RPMI7951 (cell line): ENCODE measurements around the gene ETS1. TPM values are rescaled to one million over a fixed set of nuclear protein-coding genes. Genes with fewer than 3 reads are reported as not detected.
"Not testable (repeated sequence)": the region's sequence is repeated elsewhere in the genome, so short reads cannot be mapped to it uniquely, and the experiment has no call there.

ENCODE experiments used
- DNase-seq: peaks from one replicate; pipeline ENCODE4 v3.0.0-alpha.2; 2012; ENCODE audit warnings: low read depth
- total RNA-seq: library from RNA; depleted of rRNA; stranded (reverse); fragments of >200 nt; shearing (Covaris generic); gene quantifications from 2 replicates; pipeline ENCODE4 v1.2.3, GENCODE V29; 2014

The ETS1 gene
- total RNA-seq, 1 experiment from 2014 or later = 40.0 TPM

DNA sequence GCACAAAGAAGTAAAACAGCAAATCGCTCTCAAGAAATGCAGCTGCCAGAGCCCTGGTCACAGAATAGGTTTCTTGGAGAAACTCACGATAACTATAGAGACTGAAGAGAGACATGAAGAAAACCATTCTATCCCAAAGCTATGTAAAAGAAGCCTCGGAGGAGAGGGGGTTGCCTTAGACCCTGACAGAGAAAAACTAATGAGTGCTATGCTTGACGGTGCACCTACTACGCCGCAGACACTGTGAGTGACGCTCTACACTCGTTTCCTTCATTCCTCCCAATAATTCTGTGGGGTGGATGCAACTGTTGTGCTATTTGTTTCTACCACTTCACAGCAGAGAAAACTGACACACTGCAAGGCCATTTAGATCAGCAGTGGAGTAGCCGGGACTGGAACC is 121.8 kb downstream of the ETS1 start:
- no peak for DNase-seq

- DNase-seq = no peak
Observed at GRCh38 chr11:128464878-128465450, 122.4 kb downstream of the ETS1 start.

- DNase-seq = no peak
Observed at GRCh38 chr11:128463979-128464378, 123.4 kb downstream of the ETS1 start.

- peak; percentile 82 for DNase-seq
Observed at GRCh38 chr11:128463371-128463829, 124.0 kb downstream of the ETS1 start.

DNA sequence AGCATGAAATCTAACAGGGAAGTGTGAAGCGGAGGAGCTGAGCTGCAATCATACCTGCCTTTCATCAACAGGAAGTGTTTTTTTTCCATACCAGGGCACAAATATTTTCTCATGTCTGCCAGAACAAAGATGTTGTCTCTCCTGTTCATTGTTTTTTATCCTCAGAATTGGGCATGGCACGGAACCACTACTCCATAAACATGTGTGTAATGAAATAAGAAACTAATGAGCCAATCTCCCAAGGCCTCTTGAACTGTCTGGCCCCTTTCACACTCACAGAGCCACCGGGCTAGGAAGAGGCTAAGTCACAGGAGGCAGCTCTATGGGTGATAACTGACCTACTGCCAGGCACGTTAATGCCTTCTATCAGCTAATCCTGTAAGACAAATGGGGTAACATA is 124.4 kb downstream of the ETS1 start:
- DNase-seq = no peak

GRCh38 chr11:128462189-128462588 is 125.2 kb downstream of the ETS1 start:
- no peak for DNase-seq

DNA sequence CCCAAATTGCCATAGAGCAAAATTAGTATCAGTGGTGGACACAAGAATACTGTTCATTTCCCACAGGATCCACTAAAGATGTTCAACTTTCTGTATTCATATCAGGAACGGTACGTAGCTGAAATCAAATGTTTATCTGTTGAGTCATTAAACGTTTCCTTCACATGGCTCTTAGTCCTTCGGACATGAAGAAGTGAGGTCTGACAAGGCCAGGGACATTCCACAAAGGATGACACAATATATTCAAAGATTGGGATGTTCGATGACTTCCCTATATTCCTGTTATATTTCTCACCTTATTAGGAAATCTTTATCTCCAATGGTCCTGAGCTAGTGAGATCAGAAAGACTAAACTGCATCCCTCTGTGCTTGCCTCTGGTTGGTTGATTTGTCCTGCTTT is 129.0 kb downstream of the ETS1 start:
- DNase-seq = peak; percentile 92

GRCh38 chr11:128457874-128458273 is 129.5 kb downstream of the ETS1 start:
- peak; percentile 66 for DNase-seq

DNA sequence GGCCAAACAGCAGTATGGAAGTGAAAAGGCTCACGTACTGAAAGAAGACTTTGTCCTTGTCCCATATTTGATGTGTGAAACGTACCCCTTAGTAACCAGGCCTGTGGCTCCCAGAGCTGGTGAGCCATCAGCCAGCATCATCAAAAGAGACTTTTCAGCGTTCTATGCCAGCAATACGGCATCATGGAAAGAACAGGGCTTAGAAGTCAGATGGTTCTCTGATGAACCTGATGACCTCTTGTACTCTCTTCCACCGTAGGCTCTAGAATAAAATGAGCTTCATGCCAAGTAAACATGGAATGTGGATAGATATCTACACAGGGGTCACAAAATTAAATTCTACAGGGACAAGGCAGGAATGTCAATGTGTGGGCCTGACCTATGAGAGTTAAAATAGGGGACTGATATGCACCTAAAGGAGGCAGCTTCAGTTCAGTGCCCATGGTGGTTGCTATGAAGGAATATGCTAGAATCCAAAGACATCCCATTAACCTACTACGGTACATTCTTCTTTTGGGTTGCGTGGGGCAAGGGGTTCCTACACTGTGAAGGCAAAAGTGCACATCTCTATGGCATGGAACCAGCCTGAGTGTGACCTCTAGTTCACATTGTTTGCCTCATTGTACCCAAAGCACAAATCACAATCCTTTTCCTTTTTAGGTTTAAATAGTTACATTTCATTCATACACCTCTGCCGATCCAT is 130.6 kb downstream of the ETS1 start:
- peak; percentile 19 for DNase-seq

DNA sequence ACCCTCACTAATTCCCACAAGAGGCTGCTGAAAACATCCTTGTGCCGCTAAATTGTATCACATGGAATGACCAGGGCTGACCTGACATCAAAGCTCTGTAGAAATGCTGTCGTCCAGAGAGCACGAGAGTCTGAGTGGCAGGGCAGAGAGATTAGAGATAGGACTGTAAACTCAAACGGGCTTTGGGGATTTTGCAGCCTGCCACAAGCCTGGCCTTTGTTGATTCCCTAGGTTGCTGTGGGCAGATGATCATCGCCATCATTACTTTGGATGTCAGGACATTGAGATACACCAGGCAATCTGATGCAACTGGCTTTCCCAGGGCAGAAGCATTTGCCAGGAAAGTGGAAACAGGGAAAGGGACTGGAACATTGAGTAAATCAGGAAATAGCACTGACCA is 131.6 kb downstream of the ETS1 start:
- DNase-seq = no peak

DNA sequence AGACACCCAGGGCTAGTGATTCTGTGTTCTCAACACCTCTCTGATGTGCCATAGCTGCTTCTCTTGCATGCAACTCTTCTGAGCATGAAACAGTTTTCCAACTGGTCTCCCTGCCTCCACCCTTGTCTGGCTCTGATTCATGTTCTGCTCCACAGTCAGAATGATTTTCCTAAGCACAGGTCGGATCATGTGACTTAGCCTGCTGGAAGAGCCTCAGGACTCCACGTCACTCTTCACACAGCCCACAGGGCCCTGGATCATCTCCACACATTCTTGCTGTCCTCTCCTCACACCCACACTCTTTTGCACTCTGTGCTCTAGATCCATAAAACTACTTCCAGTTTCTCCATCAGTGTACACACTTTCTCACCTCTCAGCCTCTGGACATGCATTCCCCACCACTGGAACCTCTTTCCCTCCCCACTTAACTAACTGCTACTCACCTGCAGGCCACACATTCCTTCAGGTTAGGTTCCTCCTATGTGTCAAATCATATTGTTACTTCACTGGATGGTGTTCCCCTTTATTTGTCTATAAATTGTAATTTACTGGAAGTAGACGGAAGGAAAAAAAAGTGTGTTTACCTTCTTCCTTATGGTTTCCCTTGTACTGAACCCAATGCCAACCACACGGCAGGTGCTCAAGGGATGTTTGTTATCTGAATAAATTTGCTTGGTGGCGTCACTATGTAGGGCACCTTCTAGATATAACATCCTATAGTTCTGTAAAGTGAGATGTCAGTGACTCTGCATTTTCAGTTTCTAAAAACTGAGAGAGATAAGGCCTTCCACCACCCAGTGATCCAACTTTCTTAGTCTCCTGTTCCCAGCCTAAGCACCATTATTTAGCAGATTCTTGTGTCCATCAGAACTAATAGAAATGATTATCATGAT is 133.7 kb downstream of the ETS1 start:
- peak; percentile 96 for DNase-seq

DNA sequence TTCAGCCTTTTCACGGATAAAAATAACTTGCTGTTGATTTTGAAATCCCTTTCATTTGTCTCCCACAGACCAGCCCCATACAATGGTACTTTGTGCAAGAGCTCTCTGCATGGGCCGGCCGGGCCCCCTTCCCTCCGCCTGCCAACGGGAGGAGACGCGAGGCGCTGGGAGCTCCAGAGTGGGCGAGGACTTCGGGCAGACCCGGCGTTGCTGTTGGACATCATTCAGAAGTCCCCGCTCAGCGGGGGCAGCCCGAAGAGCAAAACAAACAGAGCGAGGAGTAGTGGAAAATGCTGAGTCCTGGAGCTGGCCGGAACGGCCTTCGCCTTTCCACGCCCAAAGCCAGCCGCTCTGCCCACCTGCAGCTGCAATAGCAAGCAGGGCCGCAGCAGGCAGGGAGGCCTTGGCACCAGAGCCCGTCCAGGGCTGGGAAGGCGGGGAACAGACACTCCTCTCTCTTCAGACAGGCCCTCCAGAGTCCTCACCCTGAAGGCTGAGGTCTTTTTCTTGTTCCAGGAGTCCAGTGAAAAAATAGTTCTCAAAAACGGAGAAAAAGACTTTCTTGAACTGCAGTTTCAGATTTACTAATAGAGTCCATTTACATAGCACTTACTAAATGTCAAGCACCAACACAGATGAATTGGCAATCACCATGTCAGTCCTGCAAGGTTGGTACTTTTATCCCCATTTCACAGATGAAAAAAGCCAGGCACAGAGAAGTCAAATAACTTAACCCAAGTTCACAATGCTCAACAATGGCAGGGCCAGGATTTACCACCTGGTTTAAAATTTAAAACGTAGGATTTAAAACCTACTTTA is 135.5 kb downstream of the ETS1 start:
- DNase-seq = peak; percentile 58

DNA sequence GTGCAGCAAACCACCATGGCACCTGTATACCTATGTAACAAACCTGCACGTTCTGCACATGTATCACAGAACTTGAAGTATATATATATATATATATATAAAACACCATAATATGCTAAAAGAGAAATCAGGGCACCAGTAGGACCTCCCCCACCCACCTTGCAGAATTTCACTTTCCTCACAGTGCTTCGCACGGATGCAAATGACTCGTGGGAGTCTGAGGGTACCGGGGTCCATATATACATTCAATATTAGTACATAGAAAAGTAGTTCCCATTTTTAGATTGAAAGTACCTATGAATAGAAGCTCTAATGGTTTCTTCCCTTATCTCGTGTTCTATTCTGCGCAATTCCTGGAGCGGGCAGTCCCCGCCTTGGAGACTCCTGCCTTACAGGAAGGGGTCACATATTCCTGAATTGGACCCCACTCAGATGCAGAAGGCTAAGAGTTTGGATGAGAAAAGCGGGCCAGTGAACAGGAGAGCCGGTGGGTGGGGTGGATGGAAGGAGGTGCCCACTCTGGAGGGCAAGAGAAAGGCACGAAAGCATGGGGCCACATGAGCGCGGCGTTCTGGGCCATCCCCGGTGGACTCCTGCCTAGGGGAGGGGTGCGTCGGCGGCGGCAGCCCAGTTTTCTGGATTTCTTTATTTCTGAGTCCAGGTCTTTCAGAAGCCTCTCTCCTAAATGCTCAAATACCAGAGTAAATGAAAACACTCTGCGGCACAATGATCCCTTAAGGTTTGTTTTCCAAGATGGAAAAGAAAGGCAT is 136.3 kb downstream of the ETS1 start:
- DNase-seq = no peak

DNA sequence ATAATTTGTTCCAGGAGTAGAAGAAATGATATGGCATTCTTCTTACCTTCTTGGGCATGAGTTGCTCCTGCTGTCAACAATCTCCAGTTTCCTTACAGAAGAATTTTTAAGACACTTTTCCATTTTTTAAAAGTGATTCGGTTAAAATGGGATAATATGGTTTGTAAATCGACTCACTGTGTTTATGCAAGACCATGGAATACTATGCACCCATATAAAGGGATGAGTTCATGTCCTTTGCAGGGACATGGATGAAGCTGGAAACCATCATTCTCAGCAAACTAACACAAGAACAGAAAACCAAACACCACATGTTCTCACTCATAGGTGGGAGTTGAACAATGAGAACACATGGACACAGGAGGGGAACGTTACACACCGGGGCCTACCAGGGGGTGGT is 136.9 kb downstream of the ETS1 start:
- not testable (repeated sequence) for DNase-seq

- peak; percentile 42 for DNase-seq
Observed at GRCh38 chr11:128448981-128449713, 138.2 kb downstream of the ETS1 start.

DNA sequence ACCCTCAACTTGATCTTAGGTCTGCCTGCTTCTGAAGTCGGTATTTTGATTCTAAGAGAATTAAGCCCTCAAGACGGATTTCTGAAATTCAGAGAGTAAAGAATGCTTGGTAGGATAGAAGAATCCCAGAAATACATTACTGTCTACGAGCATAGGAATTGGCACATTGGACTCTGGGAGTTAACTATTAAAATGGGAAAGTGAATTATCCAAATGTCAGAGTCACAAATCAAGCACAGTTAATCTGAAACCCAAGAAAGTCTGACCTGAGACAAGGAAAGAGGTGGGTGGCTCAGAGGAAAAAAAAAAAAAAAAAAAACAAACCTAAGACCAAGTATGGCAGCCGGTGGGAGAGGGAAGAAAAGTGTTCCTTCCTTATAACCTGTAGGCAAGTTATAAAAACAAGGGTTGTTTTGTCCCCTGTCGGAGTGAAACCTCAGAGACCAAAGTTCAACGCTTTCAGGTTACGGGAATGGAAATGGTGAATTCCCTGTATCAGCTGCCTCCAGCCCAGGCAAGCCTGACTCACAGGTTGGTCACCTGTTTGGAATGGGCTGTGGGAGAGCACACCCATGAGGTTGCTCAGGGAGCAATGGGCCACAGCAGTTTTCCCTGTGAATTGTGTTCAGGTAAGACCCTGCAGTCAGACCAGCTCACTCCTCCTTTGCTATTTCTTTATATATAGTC is 139.0 kb downstream of the ETS1 start:
- DNase-seq = peak; percentile 54

- no peak for DNase-seq
Observed at GRCh38 chr11:128447233-128447632, 140.1 kb downstream of the ETS1 start.

DNA sequence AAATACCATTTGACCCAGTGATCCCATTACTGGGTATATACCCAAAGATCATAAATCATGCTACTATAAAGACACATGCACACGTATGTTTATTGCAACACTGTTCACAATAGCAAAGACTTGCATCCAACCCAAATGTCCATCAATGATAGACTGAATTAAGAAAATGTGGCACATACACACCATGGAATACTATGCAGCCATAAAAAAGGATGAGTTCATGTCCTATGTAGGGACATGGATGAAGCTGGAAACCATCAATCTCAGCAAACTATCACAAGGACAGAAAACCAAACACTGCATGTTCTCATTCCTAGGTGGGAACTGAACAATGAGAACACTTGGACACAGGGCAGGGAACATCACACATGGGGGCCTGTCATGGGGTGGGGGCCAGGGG is 141.4 kb downstream of the ETS1 start:
- not testable (repeated sequence) for DNase-seq

DNA sequence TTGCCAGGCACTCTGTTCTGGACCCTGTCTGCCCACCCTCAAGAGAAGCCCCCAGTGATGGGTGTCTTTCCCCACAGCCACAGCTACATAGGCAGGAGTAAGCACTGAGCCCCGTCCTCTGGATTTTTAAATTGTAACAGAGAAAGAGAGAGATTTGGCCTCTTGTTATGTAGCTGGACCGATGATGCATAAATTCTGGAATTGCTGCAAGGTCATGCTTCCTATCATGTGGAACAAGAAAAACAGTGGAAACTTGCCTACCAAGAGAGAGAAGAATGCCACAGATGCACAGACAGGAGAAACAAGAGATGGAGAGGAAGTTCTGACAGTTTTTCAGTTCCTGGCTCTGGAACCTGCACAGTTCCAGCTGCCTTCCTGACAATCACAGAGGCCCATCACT is 150.2 kb downstream of the ETS1 start:
- DNase-seq = no peak

- no peak for DNase-seq
Observed at GRCh38 chr11:128434818-128435217, 152.5 kb downstream of the ETS1 start.
